OCI-LY3 (cell line): Measurements from ENCODE around the gene CLDN15.
"Not testable (repeated sequence)": the region's sequence is repeated elsewhere in the genome, so short reads cannot be mapped to it uniquely, and the experiment has no call there.

Experiments
- H2AFZ ChIP-seq: fragments of 200-600, 300-600 bp; shearing (Covaris generic); 2 replicates; pipeline ENCODE4 v1.6.0; 2014; ENCODE audit warnings: antibody characterized with exemption, low read depth, low read length
- H3K27ac ChIP-seq: fragments of 200-600, 300-600 bp; sonication (generic); 2 replicates; pipeline ENCODE4 v1.5.1; 2014; ENCODE audit warnings: mild to moderate bottlenecking, low read length, moderate library complexity, mixed read lengths
- H3K27me3 ChIP-seq: fragments of 200-600, 300-600 bp; sonication (generic); 2 replicates; pipeline ENCODE4 v1.6.1; 2014; ENCODE audit warnings: low read depth, low read length, mixed read lengths
- H3K36me3 ChIP-seq: fragments of 200-600, 300-600 bp; sonication (generic); replicated peaks from 2 replicates; pipeline ENCODE3; 2014; ENCODE audit warnings: low read depth, low read length, mixed read lengths
- H3K4me1 ChIP-seq: fragments of 300-600, 200-600 bp; sonication (generic); 2 replicates; pipeline ENCODE4 v1.6.1; 2014; ENCODE audit warnings: low read length, mixed read lengths
- H3K4me2 ChIP-seq: fragments of 200-600, 300-600 bp; sonication (generic); 2 replicates; pipeline ENCODE4 v1.6.1; 2014; ENCODE audit warnings: low read length, mixed read lengths
- H3K4me3 ChIP-seq: fragments of 300-600, 200-600 bp; sonication (generic); 2 replicates; pipeline ENCODE4 v1.5.1; 2014; ENCODE audit warnings: antibody characterized with exemption, mild to moderate bottlenecking, low read length, moderate library complexity
- H3K79me2 ChIP-seq: fragments of 300-600, 200-600 bp; shearing (Covaris generic); 2 replicates; pipeline ENCODE4 v1.6.1; 2014; ENCODE audit warnings: mild to moderate bottlenecking, low read length, mixed read lengths
- H3K9ac ChIP-seq: fragments of 300-600, 200-600 bp; shearing (Covaris generic); 2 replicates; pipeline ENCODE4 v1.6.0; 2014; ENCODE audit warnings: mild to moderate bottlenecking, low read length, moderate library complexity
- H3K9me3 ChIP-seq: fragments of 200-600, 300-600 bp; shearing (Covaris generic); 2 replicates; pipeline ENCODE4 v1.6.1; 2014; ENCODE audit warnings: low read length, mixed read lengths; ENCODE audit not compliant: insufficient read depth
- H4K20me1 ChIP-seq: fragments of 200-600, 300-600 bp; sonication (generic); 2 replicates; pipeline ENCODE4 v1.6.1; 2016; ENCODE audit warnings: low read length, mixed read lengths; ENCODE audit not compliant: insufficient read depth
- CTCF ChIP-seq: fragments of 200-600, 300-600 bp; sonication (generic); IDR thresholded peaks from 2 replicates; pipeline ENCODE4 v1.5.1; 2014; ENCODE audit warnings: antibody characterized with exemption, low read length, low read depth
- EZH2phosphoT487 ChIP-seq: fragments of 200-600 bp; shearing (Covaris generic); IDR thresholded peaks from 2 replicates; pipeline ENCODE4 v1.6.1; 2018; ENCODE audit warnings: antibody characterized with exemption, mixed run types, low read depth

Gene CLDN15

GRCh38 chr7:101205901-101206664 lies 31.5 kb downstream of the CLDN15 start:
- no peaks in the 10 kb centered on the region for H4K20me1 ChIP-seq
- H3K4me2 ChIP-seq = no peak overlapping the region
- no peaks in the 10 kb centered on the region for H3K36me3 ChIP-seq
- no peak overlapping the region for H3K27ac ChIP-seq
- no peaks in the 10 kb centered on the region for H3K79me2 ChIP-seq
- no peak overlapping the region for H3K9ac ChIP-seq
- no peak for TF ChIP-seq EZH2phosphoT487
- no peak for TF ChIP-seq CTCF
- H3K4me1 ChIP-seq = no peaks in the 10 kb centered on the region
- no peak overlapping the region for H3K4me3 ChIP-seq
- no peaks in the 10 kb centered on the region for H3K9me3 ChIP-seq
- no peak overlapping the region for H2AFZ ChIP-seq
- no peaks in the 10 kb centered on the region for H3K27me3 ChIP-seq

GRCh38 chr7:101203740-101204738 lies 33.6 kb downstream of the CLDN15 start:
- not testable (repeated sequence) for H4K20me1 ChIP-seq, H3K9ac ChIP-seq, H3K9me3 ChIP-seq, H2AFZ ChIP-seq, H3K36me3 ChIP-seq, H3K4me1 ChIP-seq, H3K4me2 ChIP-seq, H3K79me2 ChIP-seq, H3K27ac ChIP-seq, H3K27me3 ChIP-seq, H3K4me3 ChIP-seq

- H3K4me2 ChIP-seq = no peak overlapping the region
- H3K79me2 ChIP-seq = no peaks in the 10 kb centered on the region
- no peaks in the 10 kb centered on the region for H3K27me3 ChIP-seq
- no peak overlapping the region for H3K4me3 ChIP-seq
- no peaks in the 10 kb centered on the region for H3K9me3 ChIP-seq
- no peak overlapping the region for H3K27ac ChIP-seq
- no peaks in the 10 kb centered on the region for H3K36me3 ChIP-seq
- H3K4me1 ChIP-seq = no peaks in the 10 kb centered on the region
- H4K20me1 ChIP-seq = no peaks in the 10 kb centered on the region
- TF ChIP-seq EZH2phosphoT487 (no peak), CTCF (no peak)
- H2AFZ ChIP-seq = no peak overlapping the region
- no peak overlapping the region for H3K9ac ChIP-seq
Observed at GRCh38 chr7:101202603-101202918, 35.0 kb downstream of the CLDN15 start.

- H3K4me2 ChIP-seq = no peak overlapping the region
- no peak overlapping the region for H3K27ac ChIP-seq
- H3K4me1 ChIP-seq = no peaks in the 10 kb centered on the region
- no peaks in the 10 kb centered on the region for H4K20me1 ChIP-seq
- H3K36me3 ChIP-seq = no peaks in the 10 kb centered on the region
- no peaks in the 10 kb centered on the region for H3K27me3 ChIP-seq
- H3K9me3 ChIP-seq = no peaks in the 10 kb centered on the region
- no peak overlapping the region for H3K9ac ChIP-seq
- H3K79me2 ChIP-seq = no peaks in the 10 kb centered on the region
- H3K4me3 ChIP-seq = no peak overlapping the region
- TF ChIP-seq EZH2phosphoT487 (no peak), CTCF (no peak)
- H2AFZ ChIP-seq = no peak overlapping the region
Observed at GRCh38 chr7:101201695-101202602, 35.7 kb downstream of the CLDN15 start.
